ENCODE data around the gene HSD17B10.

Gene HSD17B10

DNA sequence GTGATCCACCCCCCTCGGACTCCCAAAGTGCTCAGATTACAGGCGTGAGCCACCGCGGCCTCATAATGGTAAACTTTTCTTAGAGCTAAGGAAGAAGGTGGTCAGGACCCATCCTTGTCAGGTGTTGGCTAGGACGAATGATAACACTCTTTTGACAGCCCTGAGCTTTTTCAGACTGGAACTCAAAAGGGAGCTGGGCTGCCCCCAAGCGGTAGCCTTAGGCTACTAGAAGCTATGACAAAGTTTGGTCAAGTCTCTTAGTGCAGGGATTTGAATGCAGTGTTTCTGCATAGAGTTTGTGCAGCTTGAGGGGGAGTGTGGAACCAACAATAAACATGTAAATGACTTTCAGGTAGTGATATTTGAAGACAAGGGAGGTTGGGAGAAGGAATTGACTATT lies 11.8 kb upstream of the HSD17B10 start:
- Histone ChIP-seq H3K9me3 (ENCODE audit: control insufficient read depth, low read length) (no peaks in the 10 kb centered on the region), H3K4me1 (no peaks in the 10 kb centered on the region), H3K4me3 (ENCODE audit: low read depth, low read length) (no peak overlapping the region), H3K4me2 (ENCODE audit: low read length) (no peak overlapping the region), H3K27ac (no peak overlapping the region), H3K9ac (no peak overlapping the region), H3K27me3 (ENCODE audit: control insufficient read depth, insufficient read depth, low read length) (no peaks in the 10 kb centered on the region), H2AFZ (no peak overlapping the region), H3K36me3 (ENCODE audit: control insufficient read depth, insufficient read depth, low read length) (no peaks in the 10 kb centered on the region), H3K79me2 (no peaks in the 10 kb centered on the region)
- TF ChIP-seq, protein P1, sequence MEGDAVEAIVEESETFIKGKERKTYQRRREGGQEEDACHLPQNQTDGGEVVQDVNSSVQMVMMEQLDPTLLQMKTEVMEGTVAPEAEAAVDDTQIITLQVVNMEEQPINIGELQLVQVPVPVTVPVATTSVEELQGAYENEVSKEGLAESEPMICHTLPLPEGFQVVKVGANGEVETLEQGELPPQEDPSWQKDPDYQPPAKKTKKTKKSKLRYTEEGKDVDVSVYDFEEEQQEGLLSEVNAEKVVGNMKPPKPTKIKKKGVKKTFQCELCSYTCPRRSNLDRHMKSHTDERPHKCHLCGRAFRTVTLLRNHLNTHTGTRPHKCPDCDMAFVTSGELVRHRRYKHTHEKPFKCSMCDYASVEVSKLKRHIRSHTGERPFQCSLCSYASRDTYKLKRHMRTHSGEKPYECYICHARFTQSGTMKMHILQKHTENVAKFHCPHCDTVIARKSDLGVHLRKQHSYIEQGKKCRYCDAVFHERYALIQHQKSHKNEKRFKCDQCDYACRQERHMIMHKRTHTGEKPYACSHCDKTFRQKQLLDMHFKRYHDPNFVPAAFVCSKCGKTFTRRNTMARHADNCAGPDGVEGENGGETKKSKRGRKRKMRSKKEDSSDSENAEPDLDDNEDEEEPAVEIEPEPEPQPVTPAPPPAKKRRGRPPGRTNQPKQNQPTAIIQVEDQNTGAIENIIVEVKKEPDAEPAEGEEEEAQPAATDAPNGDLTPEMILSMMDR (IDR thresholded peaks at IDR 0.05) = peak; percentile 31

DNA sequence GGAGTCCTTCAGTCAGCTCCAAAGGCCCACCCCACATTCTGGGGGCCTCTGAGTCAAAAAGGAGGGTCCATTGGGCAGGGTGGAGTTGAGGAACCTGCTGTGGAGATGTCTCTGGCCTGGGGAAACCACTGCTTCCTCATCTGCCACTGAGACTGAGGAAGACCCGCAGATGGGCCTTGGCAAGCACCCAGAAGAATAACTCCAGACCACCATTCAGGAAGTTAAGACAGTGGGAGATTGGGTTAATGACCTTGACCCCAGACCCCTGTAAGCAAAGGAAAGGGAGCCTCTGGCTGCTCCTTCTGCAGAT lies 8.1 kb upstream of the HSD17B10 start:
- no peaks in the 10 kb centered on the region for H3K27me3 ChIP-seq (ENCODE audit: control insufficient read depth, insufficient read depth, low read length)
- H3K4me2 ChIP-seq (ENCODE audit: low read length) = peak overlapping the region; percentile 76
- TF ChIP-seq, protein P1 (IDR thresholded peaks at IDR 0.05) = no peak
- no peaks in the 10 kb centered on the region for H3K79me2 ChIP-seq
- H3K9ac ChIP-seq = no peak overlapping the region
- H3K4me1 ChIP-seq = no peaks in the 10 kb centered on the region
- H3K9me3 ChIP-seq (ENCODE audit: control insufficient read depth, low read length) = no peaks in the 10 kb centered on the region
- no peak overlapping the region for H2AFZ ChIP-seq
- H3K27ac ChIP-seq = no peak overlapping the region
- H3K36me3 ChIP-seq (ENCODE audit: control insufficient read depth, insufficient read depth, low read length) = no peaks in the 10 kb centered on the region
- H3K4me3 ChIP-seq (ENCODE audit: low read depth, low read length) = no peak overlapping the region

DNA sequence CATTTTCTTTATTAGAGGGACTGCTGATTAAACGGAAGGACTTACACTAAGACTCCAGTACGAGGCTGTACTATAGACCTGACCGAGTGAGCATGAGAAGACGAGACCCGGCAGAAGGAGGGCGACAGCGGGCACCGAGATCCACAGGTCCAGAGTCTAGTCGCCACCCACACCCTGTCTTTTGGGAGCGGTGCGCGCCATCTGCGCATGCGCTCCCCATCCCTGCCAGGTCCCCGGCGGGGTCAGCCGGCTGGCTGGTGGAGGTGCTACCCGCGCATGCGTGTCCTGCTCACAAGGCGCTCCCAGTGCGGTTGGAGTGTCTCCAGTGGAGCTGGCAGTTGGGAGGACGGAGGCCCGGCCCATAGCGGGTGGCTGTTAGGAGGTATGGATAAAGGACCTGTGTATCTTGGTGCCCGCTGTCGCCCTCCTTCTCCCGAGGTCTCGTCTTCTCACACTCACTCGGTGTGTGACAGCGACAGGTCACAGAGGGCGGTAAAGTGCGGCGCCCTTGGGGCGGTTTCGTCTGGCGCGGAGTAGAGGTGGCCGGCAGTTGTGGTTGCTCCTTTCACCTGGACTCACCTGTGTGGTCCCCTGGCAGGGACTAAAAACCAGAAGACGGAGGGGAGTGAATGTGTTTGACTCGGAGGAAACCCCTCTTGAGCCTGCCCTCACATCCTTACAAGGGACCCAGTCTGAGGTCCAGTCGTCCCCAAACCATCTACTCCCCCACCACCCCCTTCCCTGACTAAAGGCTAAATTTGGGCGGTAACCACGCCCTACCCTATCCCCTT lies 7.6 kb upstream of the HSD17B10 start:
- peak overlapping the region; percentile 76 for H3K4me2 ChIP-seq (ENCODE audit: low read length)

DNA sequence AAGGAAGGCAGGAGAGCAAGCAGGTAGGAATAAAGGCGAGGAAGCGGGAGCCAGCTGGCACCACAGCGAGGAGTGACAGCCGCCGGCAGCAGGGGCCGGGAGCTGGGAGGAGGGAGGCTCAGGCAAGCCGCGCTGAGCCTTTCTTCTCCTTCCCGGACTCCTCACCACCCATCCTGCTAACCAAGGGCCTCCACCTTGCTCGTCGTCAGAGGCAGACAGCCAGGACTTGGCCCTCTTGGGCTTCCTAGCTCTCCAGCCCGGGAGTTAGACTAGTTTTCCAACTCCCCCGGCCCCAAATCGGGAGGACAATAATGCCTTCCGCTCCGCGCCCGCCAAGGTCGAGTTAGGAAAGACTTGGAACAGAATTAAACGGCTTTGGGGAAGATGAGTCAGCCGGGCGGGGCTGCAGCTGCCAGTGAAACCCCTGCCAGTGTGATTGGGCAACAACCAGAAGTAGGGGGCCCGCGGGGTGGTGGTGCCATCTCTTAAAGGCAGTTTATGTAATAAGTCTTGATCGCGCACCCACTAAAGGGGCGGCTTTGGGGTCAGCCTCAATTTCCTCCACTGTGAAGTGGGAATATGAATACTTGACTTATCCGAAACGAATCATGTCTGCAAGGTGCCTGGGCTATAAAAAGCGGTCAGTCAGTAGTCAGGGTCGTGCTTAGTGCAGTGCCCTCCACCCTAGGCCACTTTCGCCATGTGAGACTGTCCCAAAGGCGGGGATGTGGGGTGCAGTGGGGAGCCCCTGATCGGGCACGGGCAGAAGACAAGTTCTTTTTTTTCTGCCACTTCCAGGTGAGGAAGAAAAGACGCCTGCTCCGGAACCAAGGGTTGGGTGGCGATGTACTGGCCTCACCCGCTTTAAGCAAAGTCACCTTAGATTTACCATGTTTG lies 6.7 kb upstream of the HSD17B10 start:
- TF ChIP-seq, protein P1 (IDR thresholded peaks at IDR 0.05) = no peak
- H3K4me1 ChIP-seq = no peaks in the 10 kb centered on the region
- H3K4me2 ChIP-seq (ENCODE audit: low read length) = peak overlapping the region; percentile 76
- no peak overlapping the region for H3K27ac ChIP-seq
- no peaks in the 10 kb centered on the region for H3K36me3 ChIP-seq (ENCODE audit: control insufficient read depth, insufficient read depth, low read length)
- H3K27me3 ChIP-seq (ENCODE audit: control insufficient read depth, insufficient read depth, low read length) = no peaks in the 10 kb centered on the region
- no peak overlapping the region for H3K9ac ChIP-seq
- peak overlapping the region; percentile 52 for H3K4me3 ChIP-seq (ENCODE audit: low read depth, low read length)
- no peaks in the 10 kb centered on the region for H3K9me3 ChIP-seq (ENCODE audit: control insufficient read depth, low read length)
- H2AFZ ChIP-seq = peak overlapping the region; percentile 62
- no peaks in the 10 kb centered on the region for H3K79me2 ChIP-seq

More for the DNA sequence above, 7.6 kb upstream of the HSD17B10 start:
- no peaks in the 10 kb centered on the region for H3K4me1 ChIP-seq
- TF ChIP-seq, protein P1 (IDR thresholded peaks at IDR 0.05) = no peak
- no peaks in the 10 kb centered on the region for H3K27me3 ChIP-seq (ENCODE audit: control insufficient read depth, insufficient read depth, low read length)
- no peaks in the 10 kb centered on the region for H3K9me3 ChIP-seq (ENCODE audit: control insufficient read depth, low read length)
- H3K79me2 ChIP-seq = no peaks in the 10 kb centered on the region
- peak overlapping the region; percentile 57 for H2AFZ ChIP-seq
- no peaks in the 10 kb centered on the region for H3K36me3 ChIP-seq (ENCODE audit: control insufficient read depth, insufficient read depth, low read length)
- peak overlapping the region; percentile 52 for H3K4me3 ChIP-seq (ENCODE audit: low read depth, low read length)
- no peak overlapping the region for H3K27ac ChIP-seq
- no peak overlapping the region for H3K9ac ChIP-seq
